GM21825 (cell line): ENCODE results near the gene MOB1B.
A peak's percentile ranks its signal among the peaks of the same experiment; 100 is the strongest.
"Not testable (repeated sequence)": the region's sequence is repeated elsewhere in the genome, so short reads cannot be mapped to it uniquely, and the experiment has no call there.

Experiments used
- ATAC-seq: cut with Tn5 transposase; IDR thresholded peaks from one replicate; pipeline ENCODE4 v1.9.1; 2021; ENCODE audit warnings: mild to moderate bottlenecking, moderate library complexity; ENCODE audit not compliant: unreplicated experiment

The MOB1B gene

GRCh38 chr4:70948665-70949260, 46.6 kb downstream of the MOB1B start:
- ATAC-seq, result no peak

- no peak for ATAC-seq
Measured at GRCh38 chr4:70954032-70954431, 51.9 kb downstream of the MOB1B start.

DNA sequence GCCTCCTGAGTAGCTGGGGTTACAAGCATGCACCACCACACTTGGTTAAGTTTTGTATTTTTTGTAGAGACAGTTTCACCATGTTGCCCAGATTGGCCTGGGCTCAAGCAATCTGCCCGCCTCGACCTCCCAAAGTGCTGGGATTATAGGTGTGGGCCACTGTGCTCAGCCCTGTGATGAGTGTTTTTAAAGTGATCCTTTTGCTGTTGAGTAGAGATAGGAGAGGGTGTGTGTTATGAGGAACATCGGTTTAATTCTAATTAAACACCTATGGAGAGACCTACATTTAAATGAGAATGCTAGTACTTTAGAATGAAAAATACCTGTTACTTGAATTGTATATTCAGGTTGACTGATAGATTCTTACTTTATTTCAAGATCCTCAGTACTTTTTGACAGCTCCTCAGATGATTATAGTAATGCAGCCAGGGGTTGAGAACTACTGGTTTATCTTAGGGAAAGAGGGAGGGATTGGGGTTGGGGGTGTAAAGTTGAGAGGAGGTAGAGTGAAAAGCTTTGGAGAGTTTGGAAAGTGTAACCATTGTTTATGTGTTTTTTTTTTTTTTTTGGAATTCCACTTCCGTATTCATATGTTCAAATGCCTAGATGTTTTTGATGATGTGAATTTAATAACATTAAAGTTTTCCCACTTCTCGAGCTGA, 54.5 kb downstream of the MOB1B start:
- ATAC-seq, result no peak

GRCh38 chr4:70958681-70959080, 56.5 kb downstream of the MOB1B start:
- ATAC-seq, result no peak

GRCh38 chr4:70969076-70969475, 66.9 kb downstream of the MOB1B start:
- ATAC-seq, result no peak

DNA sequence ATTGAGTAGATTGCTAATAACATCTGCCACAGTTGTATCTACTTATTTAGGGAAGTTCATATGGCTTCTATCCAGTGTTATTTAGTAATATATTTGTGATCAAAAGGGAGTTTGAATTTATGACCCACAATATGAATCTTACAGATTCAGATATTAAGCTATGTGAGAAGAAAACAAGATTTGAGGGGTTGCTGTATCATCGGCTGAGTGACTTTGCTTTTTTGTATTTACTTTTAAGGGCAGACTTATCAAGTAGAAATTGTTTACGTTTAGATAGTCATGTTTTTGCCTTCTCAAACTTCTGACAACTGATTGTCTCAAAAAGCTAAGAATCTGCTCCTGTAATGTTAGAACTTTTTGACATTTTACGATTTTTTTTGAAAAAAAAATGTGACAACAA, 74.1 kb downstream of the MOB1B start:
- no peak for ATAC-seq

GRCh38 chr4:70979445-70980008, 77.4 kb downstream of the MOB1B start:
- ATAC-seq, result no peak

DNA sequence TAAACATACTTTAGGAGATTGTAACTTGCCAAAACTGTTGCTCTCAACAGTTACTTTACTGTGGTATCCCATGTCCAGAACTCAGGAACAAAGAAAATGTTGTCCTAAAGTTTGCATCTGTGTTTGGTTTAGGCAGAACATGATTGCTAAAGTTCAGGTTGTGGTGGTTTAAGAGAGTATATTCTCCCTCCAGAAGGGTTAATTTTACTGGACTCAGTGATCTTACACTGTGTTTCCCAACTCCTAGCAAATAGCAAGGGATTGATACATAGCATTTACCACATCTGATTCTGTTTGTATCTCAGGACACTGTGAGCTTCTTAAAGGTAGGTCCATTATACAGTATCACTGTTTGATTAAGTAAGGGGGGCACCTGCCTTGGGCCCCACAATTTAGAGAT, 78.0 kb downstream of the MOB1B start:
- ATAC-seq, result no peak

DNA sequence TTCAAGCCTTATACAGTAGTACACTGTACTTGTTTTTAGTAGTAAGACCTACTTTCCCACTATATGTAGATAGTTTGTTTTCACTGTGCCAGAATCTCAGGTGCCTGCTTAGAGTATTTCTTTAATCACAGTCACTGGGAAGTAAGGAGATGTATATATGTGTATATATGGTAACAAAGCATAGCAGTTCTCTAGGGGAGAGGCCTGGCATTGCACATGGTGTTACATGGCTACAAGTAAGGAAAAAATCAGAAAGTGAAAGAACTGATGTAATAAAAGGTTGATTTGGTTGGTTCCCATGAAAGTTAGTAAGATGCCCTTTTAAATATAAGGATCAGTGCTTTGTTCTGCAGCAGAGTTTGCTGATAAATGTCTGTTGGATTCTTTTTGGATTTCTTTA, 81.9 kb downstream of the MOB1B start:
- ATAC-seq, result no peak

DNA sequence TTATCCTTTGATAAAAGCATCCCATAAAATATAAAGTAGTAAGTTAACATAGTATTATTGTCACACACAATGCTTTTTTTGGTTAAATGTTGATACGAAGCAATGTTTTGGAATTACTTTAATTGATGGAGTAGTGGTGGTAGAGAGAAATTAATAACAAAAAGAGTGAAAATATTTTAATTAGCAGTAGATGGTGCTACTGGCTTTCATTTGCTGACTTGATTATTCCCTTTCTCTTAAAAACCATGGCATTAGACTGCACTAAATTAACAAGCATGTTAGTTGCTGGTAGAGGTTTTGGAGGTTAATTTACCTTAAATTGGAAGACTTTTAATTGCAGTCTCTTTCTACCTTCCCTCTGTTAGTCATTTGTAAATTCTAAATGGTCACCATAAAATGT, 82.4 kb downstream of the MOB1B start:
- ATAC-seq, result no peak

- no peak for ATAC-seq
Measured at GRCh38 chr4:70991596-70991995, 89.4 kb downstream of the MOB1B start.

GRCh38 chr4:70992391-70992881, 90.3 kb downstream of the MOB1B start:
- no peak for ATAC-seq

GRCh38 chr4:70993181-70994068, 91.3 kb downstream of the MOB1B start, which contains the start of gene DCK:
DCK (plus strand) TSS chr4:70993649; CDS start chr4:70993836, 187 bp downstream.
- ATAC-seq, result peak; percentile 89

DNA sequence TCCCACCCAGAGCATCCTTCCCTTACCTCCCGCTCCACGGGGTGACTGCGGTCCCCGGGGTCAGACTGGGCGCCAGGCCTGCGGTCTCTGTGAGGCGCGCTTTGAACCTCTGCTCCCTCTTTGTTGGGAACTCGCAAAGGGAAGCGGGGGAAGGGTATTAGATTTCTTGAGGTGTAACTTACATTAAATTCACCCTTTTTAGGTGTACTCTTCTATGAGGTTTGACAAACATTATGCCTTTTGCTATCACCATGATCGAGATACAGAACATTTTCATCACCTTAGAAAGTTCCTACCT, 91.8 kb downstream of the MOB1B start:
- ATAC-seq, result no peak

DNA sequence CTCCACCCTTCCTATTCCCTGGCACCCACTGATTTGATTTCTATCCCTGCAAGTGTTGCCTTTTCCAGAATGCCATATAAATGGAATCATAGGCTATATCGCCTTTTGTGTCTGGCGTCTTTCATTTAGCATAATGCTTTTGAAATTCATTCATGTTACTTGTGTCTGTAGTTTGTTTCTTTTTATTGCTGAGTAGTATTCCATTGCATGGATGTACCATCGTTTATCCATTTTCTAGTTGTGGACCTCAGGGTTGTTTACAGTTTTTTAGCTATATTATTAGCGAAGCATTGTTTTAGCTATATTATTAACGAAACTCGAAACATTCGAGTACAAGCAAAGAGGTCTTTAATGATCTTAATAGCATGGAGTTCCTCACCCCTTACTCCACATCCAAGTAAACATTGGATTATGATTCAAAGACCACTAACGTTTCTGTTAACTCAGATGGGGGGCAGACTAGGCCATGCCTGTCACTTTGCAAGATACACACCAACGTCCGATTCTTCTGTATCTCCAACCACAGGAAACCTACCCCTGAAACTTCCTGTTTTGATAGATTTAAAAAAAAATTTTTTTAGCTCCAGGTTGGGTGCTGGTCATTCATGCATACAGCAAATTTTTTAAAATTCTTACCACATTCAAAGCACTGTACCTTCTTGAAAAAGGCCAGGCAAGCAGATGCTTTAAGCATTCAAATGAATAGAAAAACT, 92.4 kb downstream of the MOB1B start:
- ATAC-seq, result peak; percentile 48

DNA sequence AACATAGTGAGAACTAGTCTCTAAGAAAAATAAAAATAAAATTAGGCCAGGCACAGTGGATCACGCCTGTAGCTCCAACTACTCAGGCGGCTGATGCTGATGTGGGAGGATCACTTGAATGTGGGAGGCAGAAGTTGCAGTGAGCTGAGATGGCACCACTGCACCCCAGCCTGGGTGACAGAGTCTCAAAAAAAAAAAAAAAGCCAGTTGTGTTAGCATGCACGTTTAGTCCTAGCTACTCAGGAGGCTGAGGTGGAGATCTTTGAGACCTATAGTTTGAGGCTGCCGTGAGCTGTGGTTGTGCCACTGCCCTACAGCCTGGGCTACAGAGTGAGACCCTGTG, 93.8 kb downstream of the MOB1B start:
- no peak for ATAC-seq

GRCh38 chr4:70997036-70997435, 94.9 kb downstream of the MOB1B start:
- no peak for ATAC-seq

DNA sequence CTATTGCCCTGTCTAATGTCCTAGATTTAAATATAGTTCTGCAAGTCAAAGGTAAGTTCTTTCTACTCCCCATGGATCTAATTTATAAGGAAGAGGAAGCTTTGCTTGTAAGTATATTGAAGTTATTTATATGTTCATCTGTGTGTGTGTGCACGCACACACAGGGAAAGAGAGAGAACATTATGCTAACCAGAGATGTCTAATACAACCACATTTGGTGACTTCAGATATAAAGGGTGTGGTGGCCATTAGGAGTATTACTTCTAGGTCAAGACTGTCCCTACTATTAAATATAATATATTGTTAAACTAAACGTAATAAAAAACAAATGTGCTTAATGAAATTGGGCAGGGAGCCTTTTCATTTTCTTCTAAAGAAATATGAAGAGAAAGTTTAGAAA, 95.4 kb downstream of the MOB1B start:
- no peak for ATAC-seq

GRCh38 chr4:70999639-71000038, 97.5 kb downstream of the MOB1B start:
- ATAC-seq, result not testable (repeated sequence)

DNA sequence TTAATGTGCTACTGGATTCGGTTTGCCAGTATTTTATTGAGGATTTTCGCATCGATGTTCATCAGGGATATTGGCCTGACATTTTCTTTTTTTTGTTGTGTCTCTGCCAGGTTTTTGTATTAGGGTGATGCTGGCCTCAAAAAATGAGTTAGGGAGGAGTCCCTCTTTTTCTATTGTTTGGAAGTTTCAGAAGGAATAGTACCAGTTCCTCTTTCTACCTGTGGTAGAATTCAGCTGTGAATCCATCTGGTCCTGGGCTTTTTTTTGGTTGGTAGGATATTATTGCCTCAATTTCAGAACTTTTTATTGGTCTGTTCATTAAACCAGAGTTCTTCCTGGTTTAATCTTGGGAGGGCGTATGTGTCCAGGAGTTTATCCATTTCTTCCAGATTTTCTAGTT, 99.2 kb downstream of the MOB1B start:
- not testable (repeated sequence) for ATAC-seq

DNA sequence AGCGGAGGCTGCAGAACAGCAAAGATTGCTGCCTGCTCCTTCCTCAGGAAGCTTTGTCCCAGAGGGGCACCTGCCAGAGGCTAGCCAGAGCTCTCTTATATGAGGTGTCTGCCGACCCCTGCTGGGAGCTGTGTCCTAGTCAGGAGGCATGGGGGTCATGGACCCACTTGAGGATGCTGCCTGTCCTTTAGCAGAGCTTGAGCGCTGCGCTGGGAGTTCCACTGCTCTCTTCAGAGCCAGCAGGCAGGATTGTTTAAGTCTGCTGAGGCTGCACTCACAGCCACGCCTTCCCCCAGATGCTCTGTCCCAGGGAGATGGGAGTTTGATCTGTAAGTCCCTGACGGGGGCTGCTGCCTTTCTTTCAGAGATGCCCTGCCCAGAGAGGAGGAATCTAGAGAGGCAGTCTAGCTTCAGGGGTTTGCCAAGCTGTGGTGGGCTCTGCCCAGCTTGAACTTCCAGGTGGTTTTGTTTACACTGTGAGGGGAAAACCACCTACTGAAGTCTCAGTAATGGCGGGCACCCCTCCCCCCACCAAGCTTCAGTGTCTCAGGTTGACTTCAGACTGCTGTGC, 102.2 kb downstream of the MOB1B start:
- peak; percentile 45 for ATAC-seq
